IPS-NIHi11 (cell line): ENCODE measurements around the gene GNG2.
A peak's percentile ranks its signal among the peaks of the same experiment; 100 is the strongest.

Experiments
- DNase-seq: peaks from one replicate; pipeline ENCODE4 v3.0.0; 2012; ENCODE audit warnings: mixed read lengths, low spot score

Gene GNG2

GRCh38 chr14:51942971-51943370 is 82.6 kb downstream of the GNG2 start:
- DNase-seq, result no peak

GRCh38 chr14:51950007-51950406 is 89.6 kb downstream of the GNG2 start:
- DNase-seq, result no peak

GRCh38 chr14:51951656-51952055 is 91.2 kb downstream of the GNG2 start:
- no peak for DNase-seq

- no peak for DNase-seq
Observed at GRCh38 chr14:51954031-51954430, 93.6 kb downstream of the GNG2 start.

- DNase-seq, result peak; percentile 17
Observed at GRCh38 chr14:51954657-51955056, 94.2 kb downstream of the GNG2 start.

- DNase-seq, result no peak
Observed at GRCh38 chr14:51957950-51958349, 97.5 kb downstream of the GNG2 start.

- DNase-seq, result no peak
Observed at GRCh38 chr14:51959928-51960327, 99.5 kb downstream of the GNG2 start.

GRCh38 chr14:51960866-51961265 is 100.5 kb downstream of the GNG2 start:
- DNase-seq, result no peak

GRCh38 chr14:51962711-51963110 is 102.3 kb downstream of the GNG2 start:
- DNase-seq, result no peak

- DNase-seq, result no peak
Observed at GRCh38 chr14:51963286-51963685, 102.9 kb downstream of the GNG2 start.

GRCh38 chr14:51967521-51967920 is 107.1 kb downstream of the GNG2 start:
- no peak for DNase-seq

GRCh38 chr14:51969852-51970540 is 109.6 kb downstream of the GNG2 start:
- no peak for DNase-seq

GRCh38 chr14:51972566-51972965 is 112.2 kb downstream of the GNG2 start:
- DNase-seq, result no peak

GRCh38 chr14:51977075-51977474 is 116.7 kb downstream of the GNG2 start:
- no peak for DNase-seq

GRCh38 chr14:51978681-51979085 is 118.3 kb downstream of the GNG2 start:
- DNase-seq, result no peak

GRCh38 chr14:51979088-51979709 is 118.8 kb downstream of the GNG2 start:
- peak; percentile 86 for DNase-seq

GRCh38 chr14:51981218-51981854 is 120.9 kb downstream of the GNG2 start:
- DNase-seq, result no peak

GRCh38 chr14:51988221-51988620 is 127.8 kb downstream of the GNG2 start:
- DNase-seq, result no peak

- peak; percentile 98 for DNase-seq
Observed at GRCh38 chr14:51989293-51990234, 129.2 kb downstream of the GNG2 start, which contains the start of gene RTRAF. TSS of gene RTRAF (plus strand) at chr14:51989546. CDS start at chr14:51989640, 94 bp downstream.

- DNase-seq, result no peak
Observed at GRCh38 chr14:51990488-51990887, 130.1 kb downstream of the GNG2 start.

GRCh38 chr14:51993285-51993920 is 133.0 kb downstream of the GNG2 start:
- no peak for DNase-seq
